ENCODE measurements around the gene AFF3. TPM values are rescaled to one million over a fixed set of nuclear protein-coding genes. Genes with fewer than 3 reads are reported as not detected.

AFF3 gene
- total and polyA plus RNA-seq, 10 of the 15 experiments (the other 5 are each of a cell fraction or from before 2014, with no cell fraction given), result 0.26 to 5.5 (median 3.0) TPM

DNA sequence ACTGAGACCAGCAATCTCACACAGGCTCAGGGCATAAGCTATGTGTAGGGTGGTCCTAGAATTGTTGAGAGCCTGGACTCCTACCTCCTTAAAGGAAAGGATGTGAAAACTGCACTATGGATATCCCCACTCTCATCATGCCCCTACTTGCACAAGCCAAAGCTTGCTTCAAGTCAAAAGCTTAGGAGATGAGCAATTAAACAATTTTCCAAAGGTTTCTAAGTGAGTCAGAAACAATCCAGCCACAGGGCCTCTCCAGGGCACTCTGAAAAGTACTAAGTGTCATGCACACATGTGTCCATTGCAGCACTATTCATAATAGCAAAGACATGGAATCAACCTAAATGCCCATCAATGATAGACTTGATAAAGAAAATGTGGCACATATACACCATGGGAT lies 215.4 kb downstream of the AFF3 start (continued):
- no peak for TF ChIP-seq MXI1 (IDR thresholded peaks at IDR 0.05; ENCODE audit: low read depth, low read length)
- no peak for TF ChIP-seq STAT1 (conservative IDR thresholded peaks at IDR 0.05)
- no peak for TF ChIP-seq HDGF (IDR thresholded peaks at IDR 0.05)
- TF ChIP-seq ZZZ3 (IDR thresholded peaks at IDR 0.05; ENCODE audit: control insufficient read depth, insufficient read length, low read depth), result no peak
- TF ChIP-seq CEBPB (IDR thresholded peaks at IDR 0.05; ENCODE audit: borderline replicate concordance in 1 of 2, low read depth in 2 of 2, low read length in 2 of 2), result no peak
- no peak for TF ChIP-seq NBN (IDR thresholded peaks at IDR 0.05)
- TF ChIP-seq, protein P1, sequence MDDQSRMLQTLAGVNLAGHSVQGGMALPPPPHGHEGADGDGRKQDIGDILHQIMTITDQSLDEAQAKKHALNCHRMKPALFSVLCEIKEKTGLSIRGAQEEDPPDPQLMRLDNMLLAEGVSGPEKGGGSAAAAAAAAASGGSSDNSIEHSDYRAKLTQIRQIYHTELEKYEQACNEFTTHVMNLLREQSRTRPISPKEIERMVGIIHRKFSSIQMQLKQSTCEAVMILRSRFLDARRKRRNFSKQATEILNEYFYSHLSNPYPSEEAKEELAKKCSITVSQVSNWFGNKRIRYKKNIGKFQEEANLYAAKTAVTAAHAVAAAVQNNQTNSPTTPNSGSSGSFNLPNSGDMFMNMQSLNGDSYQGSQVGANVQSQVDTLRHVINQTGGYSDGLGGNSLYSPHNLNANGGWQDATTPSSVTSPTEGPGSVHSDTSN (IDR thresholded peaks at IDR 0.05; ENCODE audit: insufficient replicate concordance, low read depth, low read length), result no peak
- no peak for TF ChIP-seq SUZ12 (IDR thresholded peaks at IDR 0.05; ENCODE audit: unreplicated experiment)
- TF ChIP-seq PAX8 (IDR thresholded peaks at IDR 0.05), result no peak
- TF ChIP-seq, protein P2, sequence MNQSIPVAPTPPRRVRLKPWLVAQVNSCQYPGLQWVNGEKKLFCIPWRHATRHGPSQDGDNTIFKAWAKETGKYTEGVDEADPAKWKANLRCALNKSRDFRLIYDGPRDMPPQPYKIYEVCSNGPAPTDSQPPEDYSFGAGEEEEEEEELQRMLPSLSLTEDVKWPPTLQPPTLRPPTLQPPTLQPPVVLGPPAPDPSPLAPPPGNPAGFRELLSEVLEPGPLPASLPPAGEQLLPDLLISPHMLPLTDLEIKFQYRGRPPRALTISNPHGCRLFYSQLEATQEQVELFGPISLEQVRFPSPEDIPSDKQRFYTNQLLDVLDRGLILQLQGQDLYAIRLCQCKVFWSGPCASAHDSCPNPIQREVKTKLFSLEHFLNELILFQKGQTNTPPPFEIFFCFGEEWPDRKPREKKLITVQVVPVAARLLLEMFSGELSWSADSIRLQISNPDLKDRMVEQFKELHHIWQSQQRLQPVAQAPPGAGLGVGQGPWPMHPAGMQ (IDR thresholded peaks at IDR 0.05; ENCODE audit: borderline replicate concordance), result no peak

DNA sequence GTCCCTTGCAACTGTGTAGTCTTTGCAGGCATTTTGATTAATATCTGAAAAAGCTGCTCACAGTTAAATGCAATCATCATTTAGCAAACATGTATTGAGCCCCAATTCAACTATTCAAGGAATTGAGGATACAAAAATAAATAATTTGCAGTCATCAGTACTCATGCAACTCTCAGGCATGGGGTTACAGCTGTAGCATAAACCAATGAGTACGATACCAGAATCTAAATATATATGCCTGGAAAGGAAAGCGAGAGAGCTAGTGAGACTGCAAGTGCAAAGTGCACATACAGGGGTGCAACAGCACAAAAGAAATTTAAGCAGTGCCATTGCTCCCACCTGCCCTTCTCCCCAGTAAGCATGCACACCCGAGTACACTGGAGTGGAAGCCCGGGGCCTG lies 216.4 kb downstream of the AFF3 start:
- no peaks in the 10 kb centered on the region for H3K79me2 ChIP-seq (ENCODE audit: control insufficient read depth, insufficient read depth, low read length)
- no peaks in the 10 kb centered on the region for H4K20me1 ChIP-seq (ENCODE audit: control insufficient read depth, insufficient read depth)
- RAD21 ChIA-PET (ENCODE audit: unreplicated experiment), result no interaction called here
- no peak overlapping the region for H3K27ac ChIP-seq (ENCODE audit: control insufficient read depth, insufficient read depth)
- DNase-seq (ENCODE audit: low read depth, low spot score), result no peak
- BruUV-seq (replicated peaks), result no TSS peak
- intact Hi-C loops (cut with micrococcal nuclease; ENCODE audit: unreplicated experiment) (no loop called here), in situ Hi-C loops (cut with MboI) (no loop called here)
- SMC1A ChIA-PET (ENCODE audit: uncharacterized antibody, unreplicated experiment), result no interaction called here
- H3K27me3 ChIP-seq (replicated peaks in 1 of 2; ENCODE audit: control insufficient read depth in 2 of 2, insufficient read depth in 2 of 2, low read length in 1 of 2), result 0 out of 4 replicates have a peak, but pooled peaks cover 0 to 2% of the 10 kb centered on the region in 2 experiments
- CTCF ChIA-PET, result no interaction called here
- no peaks in the 10 kb centered on the region for H3K36me3 ChIP-seq (ENCODE audit: control insufficient read depth in 2 of 2, insufficient read depth in 2 of 2, low read length in 1 of 2)
- H3K9me3 ChIP-seq (replicated peaks; ENCODE audit: control insufficient read depth, insufficient read depth, low read length), result no peaks in the 10 kb centered on the region
- no peaks in the 10 kb centered on the region for H3K4me1 ChIP-seq (ENCODE audit: control insufficient read depth, insufficient read depth, low read length)
- TF ChIP-seq HDAC6 (IDR thresholded peaks at IDR 0.05; ENCODE audit: unreplicated experiment) (no peak), ZZZ3 (IDR thresholded peaks at IDR 0.05; ENCODE audit: control insufficient read depth, insufficient read length, low read depth) (no peak), JUND (IDR thresholded peaks at IDR 0.05; ENCODE audit: low read depth, low read length) (no peak), KLF5 (IDR thresholded peaks at IDR 0.05; ENCODE audit: partially characterized antibody) (no peak), CBFB (IDR thresholded peaks at IDR 0.05; ENCODE audit: low read depth) (no peak)
- TF ChIP-seq, protein P2 (IDR thresholded peaks at IDR 0.05; ENCODE audit: borderline replicate concordance), result no peak
- WGBS (ENCODE audit: insufficient coverage, insufficient replicate concordance, low lambda C conversion rate, missing lambda C conversion rate), result 29% methylated on average over 4 of the region's 4 CpGs
- no peak overlapping the region for H3K4me2 ChIP-seq (ENCODE audit: control insufficient read depth, insufficient read depth)
- ATAC-seq, result no peak
- POLR2A ChIA-PET, result no interaction called here
- H2AFZ ChIP-seq (ENCODE audit: control insufficient read depth, low read depth, low read length), result no peak overlapping the region
- no peak overlapping the region for H3K9ac ChIP-seq (ENCODE audit: control insufficient read depth, insufficient read depth, low read length)
- FAIRE-seq, result no peak
- no peak overlapping the region for H3K4me3 ChIP-seq

Measured in GM12878 (cell line).